ENCODE measurements around the gene ONECUT2.
"Not testable (repeated sequence)": the region's sequence is repeated elsewhere in the genome, so short reads cannot be mapped to it uniquely, and the experiment has no call there.

Gene ONECUT2

DNA sequence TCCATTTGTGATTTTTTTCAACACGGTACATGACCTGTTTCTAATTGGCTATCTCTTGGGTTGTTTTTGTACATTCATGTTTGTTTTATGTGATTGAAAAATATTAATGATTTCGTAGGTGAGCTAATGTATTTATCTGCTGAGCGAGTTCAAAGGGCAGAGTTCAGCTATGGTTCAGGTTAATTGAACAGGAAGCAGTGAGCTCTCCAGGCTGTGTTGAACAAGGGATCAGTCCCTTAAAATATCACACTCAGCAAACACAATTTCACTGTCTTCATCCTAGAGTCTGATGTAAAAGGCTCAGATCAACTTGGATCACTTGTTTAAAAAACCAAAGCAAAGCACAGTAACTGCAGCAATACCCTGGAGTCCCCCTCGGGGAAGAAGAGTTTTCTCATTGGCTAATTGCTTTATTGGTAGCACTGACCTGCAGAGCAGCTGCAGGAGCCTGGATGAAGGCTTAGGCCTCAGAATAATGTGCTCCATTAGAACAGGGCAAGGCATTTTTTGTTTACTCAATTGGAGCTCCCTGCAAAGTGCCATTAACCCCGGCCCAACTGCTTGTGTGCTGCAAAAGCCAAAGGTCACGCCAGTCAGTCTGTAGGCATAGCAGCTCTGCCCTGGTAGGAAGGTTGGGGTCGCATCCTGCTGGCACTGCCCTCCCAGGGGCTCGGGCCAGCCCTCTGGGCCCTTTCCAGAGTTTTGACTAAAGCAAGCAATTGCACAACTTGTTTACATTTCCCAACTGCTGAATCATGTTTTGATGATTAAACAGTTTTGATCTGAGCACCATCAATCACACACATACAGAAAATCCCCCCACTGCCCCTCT, 10.5 kb downstream of the ONECUT2 start:
- in situ Hi-C loops (cut with HindIII; ENCODE audit: low sequenced_read_pairs) = no loop called here

DNA sequence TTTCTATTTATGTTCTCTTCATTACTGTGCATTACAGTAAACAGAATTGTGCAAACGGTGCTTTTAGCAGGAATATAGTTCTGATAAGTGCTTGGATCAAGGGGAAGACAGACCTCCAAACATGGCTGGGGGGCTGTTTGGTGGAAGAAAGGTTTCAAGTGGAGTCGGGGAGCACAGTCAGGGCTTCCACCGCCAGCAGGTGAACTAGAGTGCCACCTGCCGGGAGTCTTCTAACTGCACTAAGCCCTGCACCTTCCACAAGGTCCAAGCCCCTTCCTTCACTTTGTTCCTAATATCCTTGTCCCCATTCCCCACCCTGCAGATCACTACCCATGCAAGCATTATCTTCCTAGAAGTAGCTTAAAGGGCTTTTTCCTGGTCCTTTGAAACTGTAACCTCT, 11.1 kb downstream of the ONECUT2 start:
- in situ Hi-C loops (cut with HindIII; ENCODE audit: low sequenced_read_pairs) = no loop called here

DNA sequence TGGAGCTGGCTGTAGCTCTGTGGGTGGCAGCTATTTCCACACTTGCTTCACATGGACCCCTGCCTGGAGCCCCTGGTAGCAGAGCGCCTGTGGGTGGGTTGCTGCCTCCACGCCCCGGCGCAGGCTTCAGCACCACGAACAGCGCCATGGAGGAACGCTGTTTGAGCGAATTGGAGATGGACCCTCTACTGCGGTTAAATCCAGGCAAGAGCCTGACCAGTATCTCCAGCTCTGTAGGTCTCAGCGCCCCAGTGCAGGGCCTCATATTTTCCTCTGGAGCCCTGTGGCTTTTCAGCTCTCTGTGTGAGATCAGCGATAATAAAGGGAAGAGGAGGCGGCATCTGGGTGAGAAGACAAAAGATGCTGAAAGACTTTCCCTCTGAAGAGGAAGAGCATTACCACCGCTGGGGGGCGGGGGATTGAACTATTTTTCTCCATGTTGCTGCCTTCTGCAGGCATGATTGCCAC, 12.0 kb downstream of the ONECUT2 start:
- in situ Hi-C loops (cut with HindIII; ENCODE audit: low sequenced_read_pairs) = no loop called here

DNA sequence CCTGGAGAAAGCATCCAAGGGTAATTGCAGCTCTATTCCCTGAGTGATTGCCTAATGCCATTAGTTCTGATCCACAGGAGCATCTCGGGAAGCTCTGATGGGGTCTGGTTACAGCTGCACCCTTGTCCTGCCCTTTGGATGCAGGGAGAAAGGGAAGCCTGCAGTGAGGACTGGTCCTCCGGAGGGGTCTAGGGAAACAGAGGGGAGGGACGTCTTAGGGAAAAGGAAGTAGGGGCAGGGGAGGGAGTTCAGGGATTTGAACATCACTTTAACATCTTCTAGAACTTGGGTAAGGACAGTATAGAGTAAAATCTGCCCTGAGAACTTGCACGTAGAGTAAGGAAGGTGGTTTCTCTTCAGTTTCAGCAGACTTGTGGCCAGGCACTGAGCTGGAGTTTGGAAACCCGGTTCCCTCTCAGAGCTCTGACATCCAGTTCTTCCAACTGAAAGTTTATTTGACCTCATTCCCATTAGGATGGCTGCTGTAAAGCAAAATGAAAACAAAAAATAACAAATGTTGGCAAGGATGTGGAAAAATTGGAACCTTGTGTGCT, 20.5 kb downstream of the ONECUT2 start:
- in situ Hi-C loops (cut with HindIII; ENCODE audit: low sequenced_read_pairs) = no loop called here

- in situ Hi-C loops (cut with HindIII; ENCODE audit: low sequenced_read_pairs) = no loop called here
Measured at GRCh38 chr18:57461652-57462269, 26.6 kb downstream of the ONECUT2 start.

DNA sequence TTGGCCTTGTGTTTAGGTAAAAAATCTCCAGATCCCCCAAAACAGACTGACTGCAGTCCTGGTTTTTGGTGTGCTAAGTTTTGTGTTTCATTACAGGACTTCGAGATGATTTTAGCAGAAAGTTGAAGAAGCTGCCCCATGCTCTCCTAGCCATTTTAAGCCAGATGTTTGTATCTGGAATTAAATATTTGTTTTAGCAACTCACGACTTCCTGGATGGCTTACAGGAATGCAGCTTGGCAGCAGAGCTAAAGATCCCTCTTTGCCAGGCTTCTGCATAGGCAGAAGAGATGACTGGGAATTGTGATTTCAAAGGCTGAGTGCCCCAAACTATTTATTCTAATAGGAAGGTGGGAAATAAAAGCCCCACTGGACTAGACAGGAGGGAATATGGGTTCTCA, 31.1 kb downstream of the ONECUT2 start:
- in situ Hi-C loops (cut with HindIII; ENCODE audit: low sequenced_read_pairs) = no loop called here

DNA sequence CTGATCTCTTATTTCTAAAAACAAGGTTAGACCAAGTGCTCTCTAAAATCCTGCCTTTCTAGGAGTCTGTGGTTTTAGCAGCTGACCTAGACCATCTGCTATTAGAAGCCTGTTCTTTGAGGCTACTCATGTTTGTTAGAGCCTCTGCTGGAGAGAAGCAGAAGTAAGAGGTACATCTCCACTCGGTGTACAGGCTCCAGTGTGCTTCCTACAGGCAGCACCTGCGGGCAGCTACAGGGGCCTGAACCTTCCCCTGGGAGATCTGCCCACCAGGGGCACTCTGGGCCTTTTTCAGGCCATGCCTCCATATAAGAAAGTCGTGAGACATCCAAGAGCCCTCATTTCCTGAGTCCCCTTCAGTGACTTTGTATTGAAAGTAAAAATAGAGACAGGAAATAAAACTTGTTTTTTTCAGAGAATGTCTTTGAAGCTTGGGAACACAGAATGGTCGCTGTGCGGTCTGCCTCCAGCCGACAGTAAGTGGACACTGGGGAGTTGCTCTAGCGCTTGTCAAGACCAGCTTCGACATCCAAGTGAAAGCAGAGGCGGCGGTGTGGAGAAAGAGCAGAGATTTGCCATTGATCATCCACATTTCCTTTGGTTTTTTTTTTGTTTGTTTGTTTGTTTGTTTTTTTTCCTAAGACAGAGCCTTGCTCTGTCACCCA, 31.7 kb downstream of the ONECUT2 start:
- in situ Hi-C loops (cut with HindIII; ENCODE audit: low sequenced_read_pairs) = no loop called here

- in situ Hi-C loops (cut with HindIII; ENCODE audit: low sequenced_read_pairs) = no loop called here
Measured at GRCh38 chr18:57469884-57470283, 34.7 kb downstream of the ONECUT2 start.

- in situ Hi-C loops (cut with HindIII; ENCODE audit: low sequenced_read_pairs) = no loop called here
Measured at GRCh38 chr18:57475408-57475807, 40.2 kb downstream of the ONECUT2 start.

GRCh38 chr18:57475903-57476302, 40.7 kb downstream of the ONECUT2 start:
- in situ Hi-C loops (cut with HindIII; ENCODE audit: low sequenced_read_pairs) = no loop called here

DNA sequence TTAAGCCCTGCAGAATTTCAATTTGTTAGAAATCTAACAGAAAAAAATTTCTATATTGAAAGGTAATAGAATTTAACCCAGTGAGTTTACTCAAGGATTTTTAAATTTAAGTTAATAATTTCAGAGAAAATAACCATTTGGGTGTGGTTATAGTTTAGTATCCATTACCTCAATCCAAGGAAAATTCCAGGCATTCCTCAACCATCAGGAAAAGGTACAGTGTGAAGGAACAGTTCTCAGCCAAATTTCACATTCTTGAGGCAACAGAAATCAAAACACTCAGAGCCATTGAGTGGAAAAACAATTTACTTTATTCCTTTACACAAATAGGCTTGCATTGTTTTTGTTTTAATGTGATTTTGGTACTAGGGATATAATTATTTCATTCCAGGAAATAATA, 45.6 kb downstream of the ONECUT2 start:
- in situ Hi-C loops (cut with HindIII; ENCODE audit: low sequenced_read_pairs) = no loop called here

DNA sequence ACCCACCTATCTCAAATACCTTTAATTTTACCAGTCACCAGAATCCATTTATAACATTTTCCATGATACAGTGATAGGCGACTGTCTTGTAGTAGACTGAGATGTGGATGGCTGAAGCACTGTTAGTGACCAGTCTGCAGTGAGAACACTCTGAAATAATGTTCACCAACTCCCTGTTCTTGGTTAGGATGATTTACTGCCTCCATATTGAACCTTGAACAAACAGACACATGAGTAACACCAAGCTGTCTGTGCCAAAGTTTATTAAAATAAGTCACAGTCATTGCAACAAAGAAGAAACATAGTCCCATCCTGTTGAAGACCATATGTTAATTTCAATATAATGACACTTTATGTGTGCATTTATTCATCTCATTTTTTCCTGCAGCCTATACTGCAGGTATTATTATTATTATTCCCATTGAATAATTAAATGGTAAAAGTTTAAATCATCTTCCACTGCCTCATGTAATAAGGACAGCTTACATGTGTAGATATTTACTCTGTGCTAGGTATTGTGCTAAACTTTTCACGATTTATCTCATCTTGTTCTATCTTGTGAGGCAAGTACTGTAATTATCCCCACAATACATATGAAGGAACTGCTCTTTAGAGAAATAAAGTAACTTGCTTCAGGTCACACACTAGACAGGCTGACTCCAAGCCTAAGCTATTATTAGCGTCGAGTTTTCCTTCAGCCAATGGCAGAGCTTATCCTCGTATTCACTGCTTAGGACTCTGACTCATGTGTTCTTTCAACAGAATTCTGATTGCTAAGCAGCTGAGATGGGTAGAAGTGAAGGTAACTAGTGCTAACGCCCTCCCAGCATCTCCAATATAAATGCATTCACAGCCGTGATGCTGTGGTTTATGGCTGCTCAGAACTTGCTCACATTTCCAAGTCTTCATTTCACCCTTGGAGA, 62.5 kb downstream of the ONECUT2 start:
- in situ Hi-C loops (cut with HindIII; ENCODE audit: low sequenced_read_pairs) = no loop called here

DNA sequence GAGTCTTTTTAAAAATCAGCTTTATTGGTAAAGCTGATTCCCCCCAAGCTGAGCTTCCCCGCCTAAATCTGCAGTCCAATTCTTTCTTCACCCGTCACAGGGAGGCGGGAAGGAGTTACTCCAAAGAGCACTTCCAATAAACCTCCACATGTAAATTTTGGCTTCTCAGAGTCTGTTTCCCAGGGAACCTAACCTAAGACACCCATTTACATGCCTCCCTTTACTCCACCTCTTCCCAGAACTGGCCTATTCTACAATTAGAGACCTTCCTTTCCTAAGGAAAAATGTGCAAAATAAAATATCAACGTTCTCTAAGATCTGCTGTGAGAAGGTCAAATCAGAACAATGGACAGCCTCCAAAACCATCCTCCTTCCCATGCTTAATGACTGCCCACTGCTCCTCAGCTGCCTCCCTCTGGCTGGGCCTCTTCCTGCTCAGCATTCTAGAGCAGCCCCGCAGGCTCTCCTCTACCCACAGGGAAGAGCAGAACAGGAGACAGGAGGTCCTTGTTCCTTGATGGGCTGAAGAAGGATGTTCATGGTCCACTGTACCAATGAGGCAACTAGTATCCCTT, 63.6 kb downstream of the ONECUT2 start:
- in situ Hi-C loops (cut with HindIII; ENCODE audit: low sequenced_read_pairs) = no loop called here

DNA sequence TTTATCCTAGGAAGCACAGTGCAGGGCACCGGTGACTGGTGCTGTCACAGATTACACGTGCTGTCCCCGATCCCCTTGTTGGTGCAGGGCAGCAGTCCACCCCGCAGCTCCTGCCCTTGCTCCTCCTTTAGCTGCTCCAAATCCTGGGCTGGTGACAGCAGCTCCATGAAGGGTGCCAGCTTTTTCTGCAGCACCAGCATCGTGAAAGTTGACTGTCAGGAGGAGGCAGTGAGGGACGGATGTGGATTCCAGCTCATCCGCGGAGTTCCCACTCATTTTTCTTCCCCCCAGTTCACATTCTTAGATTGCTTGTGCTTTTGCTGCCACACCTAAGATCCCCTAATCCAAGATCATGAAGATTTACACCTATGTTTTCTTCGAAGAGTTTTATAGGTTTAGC, 67.5 kb downstream of the ONECUT2 start:
- in situ Hi-C loops (cut with HindIII; ENCODE audit: low sequenced_read_pairs) = no loop called here

DNA sequence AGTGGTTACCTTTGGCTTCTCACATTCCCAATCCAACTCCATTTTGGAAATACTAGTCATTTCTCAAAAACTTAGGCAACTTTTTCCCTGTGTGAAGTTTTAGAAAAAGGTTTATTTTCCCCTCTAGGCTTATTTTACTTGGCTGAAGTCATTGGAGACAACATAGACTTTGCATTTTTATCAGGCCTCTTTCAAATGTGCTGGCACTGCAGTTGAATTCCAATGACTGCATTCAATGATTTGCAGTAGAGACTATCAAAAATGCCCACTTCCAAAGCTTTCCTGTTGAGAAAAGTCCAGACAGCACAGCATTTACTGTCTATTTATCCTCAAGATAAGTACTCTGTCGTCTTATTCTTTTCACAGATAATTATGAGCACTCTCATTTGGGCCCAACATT, 70.1 kb downstream of the ONECUT2 start:
- in situ Hi-C loops (cut with HindIII; ENCODE audit: low sequenced_read_pairs) = no loop called here

DNA sequence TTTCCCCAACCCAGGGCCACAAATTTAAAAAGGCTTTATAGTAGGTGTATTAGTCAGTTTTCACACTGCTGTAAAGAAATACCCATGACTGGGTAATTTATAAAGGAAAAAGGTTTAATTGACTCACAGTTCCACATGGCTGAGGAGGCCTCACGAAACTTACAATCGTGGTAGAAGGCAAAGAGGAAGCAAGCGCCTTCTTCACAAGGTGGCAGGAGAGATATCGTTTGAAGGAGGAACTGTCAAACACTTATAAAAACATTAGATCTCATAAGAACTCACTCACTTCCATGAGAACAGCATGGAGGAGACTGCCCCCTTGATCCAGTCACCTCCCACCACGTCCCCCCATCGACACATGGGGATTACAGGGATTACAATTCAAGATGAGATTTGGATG, 80.9 kb downstream of the ONECUT2 start:
- in situ Hi-C loops (cut with HindIII; ENCODE audit: low sequenced_read_pairs) = no loop called here

DNA sequence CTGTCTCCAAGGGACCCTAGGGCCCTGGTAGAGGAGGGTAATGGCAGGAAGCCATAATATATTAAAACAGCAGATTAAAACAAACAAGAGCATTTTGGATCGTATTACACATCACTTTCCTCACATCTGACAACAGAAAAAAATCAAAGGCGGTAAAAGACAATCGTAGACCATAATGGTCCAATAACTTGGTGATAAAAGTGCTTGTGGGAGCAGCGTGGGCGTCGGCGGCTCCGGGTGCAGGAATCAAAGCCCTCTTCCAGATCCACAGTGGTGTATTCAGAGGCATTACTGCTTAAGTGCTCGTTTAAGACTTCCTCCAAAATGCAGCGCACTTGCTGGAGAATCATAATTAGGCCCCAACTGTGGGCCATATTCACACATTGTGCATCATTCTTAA, 83.4 kb downstream of the ONECUT2 start:
- in situ Hi-C loops (cut with HindIII; ENCODE audit: low sequenced_read_pairs) = no loop called here

- in situ Hi-C loops (cut with HindIII; ENCODE audit: low sequenced_read_pairs) = no loop called here
Measured at GRCh38 chr18:57519668-57520424, 84.7 kb downstream of the ONECUT2 start.

DNA sequence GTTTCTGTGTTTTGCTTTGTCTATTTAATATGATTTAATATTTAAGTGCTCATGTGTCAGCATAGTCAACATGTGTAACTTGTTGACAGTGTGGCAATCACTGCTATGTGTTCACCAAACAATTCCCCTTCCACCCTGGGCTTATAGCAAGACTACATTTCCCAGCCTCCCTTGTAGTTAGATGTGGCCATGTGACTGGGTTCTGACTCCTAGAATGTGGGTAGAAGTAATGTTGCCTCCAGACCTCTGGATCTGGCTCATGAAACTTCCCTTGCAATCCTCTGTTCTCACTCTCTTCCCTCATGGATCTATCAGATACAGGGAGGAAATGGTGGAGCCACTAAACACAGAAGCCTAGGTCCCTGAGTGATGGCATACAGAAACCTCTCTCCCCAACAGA, 87.2 kb downstream of the ONECUT2 start:
- in situ Hi-C loops (cut with HindIII; ENCODE audit: low sequenced_read_pairs) = not testable (repeated sequence)
